ENCODE data around the gene MGST1. TPM values are rescaled to one million over a fixed set of nuclear protein-coding genes. Genes with fewer than 3 reads are reported as not detected.
"Not testable (repeated sequence)": the region's sequence is repeated elsewhere in the genome, so short reads cannot be mapped to it uniquely, and the experiment has no call there.

Gene MGST1
- polyA plus RNA-seq, 3 donors: 235 to 2,281 (median 1,392) TPM

- H3K27ac ChIP-seq (ENCODE audit: low read depth, low read length): no peak overlapping the region
- WGBS, 3 donors: 87 to 93% (median 87%) methylated on average over 7 of the region's 7 CpGs
Observed at GRCh38 chr12:16399101-16399500, 51.7 kb downstream of the MGST1 start.

DNA sequence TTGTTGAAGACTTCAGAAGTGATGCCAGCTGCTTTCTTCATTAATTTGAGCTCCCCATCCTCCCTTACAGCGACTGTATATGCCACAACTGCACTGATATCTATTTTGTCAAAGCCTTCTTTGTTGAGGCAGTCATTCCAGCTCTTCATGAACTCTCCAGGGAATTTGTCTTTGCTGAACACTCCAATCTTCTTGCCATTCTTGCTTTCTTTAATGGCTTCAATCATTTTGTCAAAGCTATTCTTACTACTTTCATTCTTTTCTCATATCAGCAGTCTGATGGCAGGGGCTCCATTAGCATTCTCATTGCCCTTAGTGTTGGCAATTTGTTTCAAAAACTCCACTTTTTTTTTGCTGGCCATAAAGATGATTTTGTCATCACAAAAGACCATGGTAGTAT lies 54.4 kb downstream of the MGST1 start:
- H3K27ac ChIP-seq (ENCODE audit: low read depth, low read length): not testable (repeated sequence)
- WGBS, 3 donors: 50 to 72% (median 62%) methylated on average over 1 of the region's 1 CpG

- WGBS, 3 donors: 74 to 90% (median 80%) methylated on average over 1 of the region's 1 CpG
Observed at GRCh38 chr12:16407346-16407745, 59.9 kb downstream of the MGST1 start.

More at GRCh38 chr12:16407346-16407745, 59.9 kb downstream of the MGST1 start:
- H3K27ac ChIP-seq (ENCODE audit: low read depth, low read length): no peak overlapping the region

Other genes with a start within 250 kb of the MGST1 start
- not detected for gene SLC15A5, start 70.0 kb upstream of the MGST1 start, polyA plus RNA-seq